Loucy (cell line): ENCODE measurements around the gene HAUS3.

Experiments used
- EZH2phosphoT487 ChIP-seq: fragments of 200-600 bp; IDR thresholded peaks from 2 replicates; pipeline ENCODE4 v1.6.1; 2018; ENCODE audit warnings: antibody characterized with exemption, mild to moderate bottlenecking, moderate library complexity, borderline replicate concordance
- TF ChIP-seq, protein P1 (sequence below): fragments of 200-600 bp; sonication (generic); conservative IDR thresholded peaks from 2 replicates; pipeline ENCODE4 v1.5.1; 2014; ENCODE audit warnings: mild to moderate bottlenecking, antibody characterized with exemption, low read length

DNA sequence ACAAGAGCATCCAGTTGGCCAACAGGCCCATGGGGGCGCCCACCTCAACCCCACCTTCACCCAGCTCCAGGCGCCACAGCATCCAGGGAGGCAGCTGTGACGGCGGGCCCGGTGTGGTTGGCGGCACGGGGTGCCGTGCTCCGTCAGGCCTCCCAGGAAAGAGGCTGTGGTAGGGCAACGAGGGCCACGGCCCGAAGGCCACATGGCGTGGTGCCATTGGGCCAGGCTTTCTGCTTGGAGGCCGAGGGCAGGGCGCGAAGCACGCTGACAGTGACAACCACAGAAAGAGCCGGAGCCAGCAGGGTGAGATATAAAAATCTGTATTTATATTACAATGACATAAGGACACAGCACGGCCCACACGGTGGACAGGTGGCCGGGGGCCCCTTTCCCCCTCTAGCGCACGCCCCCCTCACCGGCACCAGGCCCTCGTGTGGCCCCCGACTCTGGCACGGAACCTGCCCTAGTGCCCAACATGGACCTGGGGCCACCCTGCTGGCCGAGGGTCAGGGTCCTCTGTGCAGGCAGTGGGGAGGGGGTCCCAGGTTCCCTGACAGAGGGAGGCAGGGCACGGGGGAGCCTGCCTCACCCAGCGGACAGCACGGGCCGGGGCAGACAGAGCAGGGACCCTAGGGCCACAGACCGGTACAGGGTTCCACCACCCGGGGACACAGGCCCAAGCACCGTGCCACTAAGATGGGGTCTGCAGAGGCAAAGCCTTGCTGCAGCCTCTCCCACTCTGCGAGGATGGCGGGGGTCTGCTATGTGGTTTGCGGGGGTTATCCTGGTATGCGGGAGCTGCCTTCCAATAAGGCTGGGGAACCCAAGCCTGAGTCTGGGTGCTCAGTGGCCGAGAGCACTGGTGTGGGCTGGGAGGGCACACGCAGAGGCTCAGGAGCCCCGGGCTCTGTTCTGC, 5.5 kb upstream of the HAUS3 start:
- TF ChIP-seq, protein P1, sequence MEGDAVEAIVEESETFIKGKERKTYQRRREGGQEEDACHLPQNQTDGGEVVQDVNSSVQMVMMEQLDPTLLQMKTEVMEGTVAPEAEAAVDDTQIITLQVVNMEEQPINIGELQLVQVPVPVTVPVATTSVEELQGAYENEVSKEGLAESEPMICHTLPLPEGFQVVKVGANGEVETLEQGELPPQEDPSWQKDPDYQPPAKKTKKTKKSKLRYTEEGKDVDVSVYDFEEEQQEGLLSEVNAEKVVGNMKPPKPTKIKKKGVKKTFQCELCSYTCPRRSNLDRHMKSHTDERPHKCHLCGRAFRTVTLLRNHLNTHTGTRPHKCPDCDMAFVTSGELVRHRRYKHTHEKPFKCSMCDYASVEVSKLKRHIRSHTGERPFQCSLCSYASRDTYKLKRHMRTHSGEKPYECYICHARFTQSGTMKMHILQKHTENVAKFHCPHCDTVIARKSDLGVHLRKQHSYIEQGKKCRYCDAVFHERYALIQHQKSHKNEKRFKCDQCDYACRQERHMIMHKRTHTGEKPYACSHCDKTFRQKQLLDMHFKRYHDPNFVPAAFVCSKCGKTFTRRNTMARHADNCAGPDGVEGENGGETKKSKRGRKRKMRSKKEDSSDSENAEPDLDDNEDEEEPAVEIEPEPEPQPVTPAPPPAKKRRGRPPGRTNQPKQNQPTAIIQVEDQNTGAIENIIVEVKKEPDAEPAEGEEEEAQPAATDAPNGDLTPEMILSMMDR = no peak
- TF ChIP-seq EZH2phosphoT487 = no peak
